ENCODE results near the gene PLXNA2.

DNA sequence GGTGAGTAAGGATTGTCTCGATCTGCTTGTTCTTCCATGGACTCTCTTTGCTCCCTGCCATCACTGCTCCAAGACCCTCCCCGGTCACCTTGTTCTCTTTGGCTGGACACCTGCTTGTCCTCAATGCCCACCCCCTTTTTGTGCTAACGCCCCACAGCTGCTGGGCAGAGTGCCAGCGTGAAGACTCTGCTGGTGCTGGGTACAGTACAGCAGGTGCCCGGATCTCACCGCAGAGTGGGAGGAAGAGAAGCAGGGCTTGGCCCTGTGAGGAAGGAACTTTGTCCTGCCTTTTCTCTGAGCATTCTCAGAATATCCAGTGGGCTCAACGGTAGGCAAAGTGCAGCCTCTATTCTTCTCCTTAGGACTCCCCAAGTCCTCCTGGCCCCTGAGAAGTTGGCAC, 90.1 kb downstream of the PLXNA2 start:
- TF ChIP-seq, protein P1, sequence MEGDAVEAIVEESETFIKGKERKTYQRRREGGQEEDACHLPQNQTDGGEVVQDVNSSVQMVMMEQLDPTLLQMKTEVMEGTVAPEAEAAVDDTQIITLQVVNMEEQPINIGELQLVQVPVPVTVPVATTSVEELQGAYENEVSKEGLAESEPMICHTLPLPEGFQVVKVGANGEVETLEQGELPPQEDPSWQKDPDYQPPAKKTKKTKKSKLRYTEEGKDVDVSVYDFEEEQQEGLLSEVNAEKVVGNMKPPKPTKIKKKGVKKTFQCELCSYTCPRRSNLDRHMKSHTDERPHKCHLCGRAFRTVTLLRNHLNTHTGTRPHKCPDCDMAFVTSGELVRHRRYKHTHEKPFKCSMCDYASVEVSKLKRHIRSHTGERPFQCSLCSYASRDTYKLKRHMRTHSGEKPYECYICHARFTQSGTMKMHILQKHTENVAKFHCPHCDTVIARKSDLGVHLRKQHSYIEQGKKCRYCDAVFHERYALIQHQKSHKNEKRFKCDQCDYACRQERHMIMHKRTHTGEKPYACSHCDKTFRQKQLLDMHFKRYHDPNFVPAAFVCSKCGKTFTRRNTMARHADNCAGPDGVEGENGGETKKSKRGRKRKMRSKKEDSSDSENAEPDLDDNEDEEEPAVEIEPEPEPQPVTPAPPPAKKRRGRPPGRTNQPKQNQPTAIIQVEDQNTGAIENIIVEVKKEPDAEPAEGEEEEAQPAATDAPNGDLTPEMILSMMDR (conservative IDR thresholded peaks at IDR 0.05): no peak
- TF ChIP-seq EZH2 (IDR thresholded peaks at IDR 0.05; ENCODE audit: low read depth): no peak

Measured in PC-9 (cell line).